Stimulated activated CD4-positive, alpha-beta T cell treated with anti-CD3 and anti-CD28 coated beads, Interleukin-1b, Interleukin-23, amount 100 ng/mL, for 4 hours (primary cell): ENCODE results near the gene LPAR6.

ENCODE experiments used
- DNase-seq, 2 donors: peaks; one replicate each; pipeline ENCODE4 v3.0.0-alpha.2; 2020; ENCODE audit warnings: low read depth in 2 of 2

LPAR6 gene

DNA sequence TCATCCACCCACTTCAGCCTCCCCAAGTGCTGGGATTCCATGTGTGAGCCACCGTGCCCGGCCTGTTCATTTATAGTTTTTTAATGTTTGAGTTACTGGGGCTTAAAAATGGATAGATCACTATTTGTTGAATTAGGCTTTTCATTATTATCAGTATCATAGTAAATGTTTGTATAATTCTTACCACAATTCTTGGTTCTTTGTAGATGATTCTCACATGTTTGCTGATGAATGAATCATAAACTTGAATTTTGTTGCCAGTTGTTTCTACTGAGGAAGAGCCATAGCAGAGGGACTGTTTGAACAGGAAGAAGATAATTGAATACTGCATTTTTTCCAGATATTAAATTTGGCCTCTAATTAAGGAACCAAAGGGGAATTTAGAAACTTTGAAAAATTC lies 2.6 kb upstream of the LPAR6 start:
- DNase-seq = no peak

GRCh38 chr13:48414501-48414900 lies 1.6 kb upstream of the LPAR6 start:
- no peak for DNase-seq

GRCh38 chr13:48411841-48412531 lies 927 bp downstream of the LPAR6 start:
- no peak for DNase-seq

- DNase-seq = no peak
These were observed 1.6 kb downstream of the LPAR6 start for GRCh38 chr13:48411147-48411794.

DNA sequence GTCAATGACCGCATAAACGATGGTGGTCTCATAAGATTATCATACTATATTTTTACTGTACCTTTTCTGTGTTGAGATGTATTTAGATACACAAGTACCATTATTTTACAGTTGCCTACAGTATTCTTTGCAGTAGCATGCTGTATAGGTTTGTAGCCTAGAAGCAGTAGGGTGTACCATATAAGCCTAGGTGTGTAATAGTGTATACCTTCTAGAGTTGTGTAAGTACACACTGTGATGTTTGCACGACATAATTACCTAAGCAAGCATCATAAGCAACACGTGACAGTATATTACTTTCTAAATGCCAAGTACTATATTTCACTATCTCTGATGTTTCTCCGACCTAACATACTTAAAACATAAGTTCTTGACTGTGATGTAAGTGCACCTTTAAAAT lies 2.7 kb downstream of the LPAR6 start:
- DNase-seq = no peak

DNA sequence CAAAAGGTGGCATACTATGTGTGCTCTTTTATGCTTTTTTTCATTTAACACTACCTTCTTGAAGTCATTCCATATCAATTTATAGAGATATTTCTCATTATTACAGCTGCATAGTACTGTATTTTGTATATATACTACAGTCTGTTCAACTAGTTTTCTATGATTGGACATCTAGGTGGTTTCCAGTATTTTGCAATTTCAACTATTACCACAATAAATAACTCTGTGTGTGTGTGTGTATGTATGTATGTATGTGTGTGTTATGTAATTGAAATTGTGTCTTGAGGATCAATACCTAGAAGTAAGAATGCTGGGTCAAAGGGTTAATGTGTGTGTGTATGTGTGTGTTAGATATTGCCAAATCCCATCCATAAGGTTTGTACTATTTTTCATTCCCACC lies 7.0 kb downstream of the LPAR6 start:
- no peak for DNase-seq

DNA sequence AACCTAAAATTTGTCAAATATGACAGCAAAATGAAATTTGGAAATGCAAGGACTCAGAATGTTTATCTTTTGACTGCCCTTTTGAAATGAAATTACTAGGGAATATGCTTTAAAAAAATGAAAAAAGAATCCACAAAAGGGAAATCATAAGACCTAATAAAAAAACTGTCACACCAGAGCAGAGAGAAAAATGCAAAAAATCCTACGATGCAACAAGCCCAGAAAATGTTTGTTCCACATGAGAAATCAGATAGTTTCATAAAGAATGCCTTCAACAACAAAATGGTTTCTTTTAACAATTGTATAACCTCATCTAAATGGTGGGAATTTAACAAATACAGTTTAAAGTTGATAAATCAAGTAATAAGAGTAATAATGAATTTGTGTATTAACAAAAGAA lies 8.0 kb downstream of the LPAR6 start:
- DNase-seq = no peak

DNA sequence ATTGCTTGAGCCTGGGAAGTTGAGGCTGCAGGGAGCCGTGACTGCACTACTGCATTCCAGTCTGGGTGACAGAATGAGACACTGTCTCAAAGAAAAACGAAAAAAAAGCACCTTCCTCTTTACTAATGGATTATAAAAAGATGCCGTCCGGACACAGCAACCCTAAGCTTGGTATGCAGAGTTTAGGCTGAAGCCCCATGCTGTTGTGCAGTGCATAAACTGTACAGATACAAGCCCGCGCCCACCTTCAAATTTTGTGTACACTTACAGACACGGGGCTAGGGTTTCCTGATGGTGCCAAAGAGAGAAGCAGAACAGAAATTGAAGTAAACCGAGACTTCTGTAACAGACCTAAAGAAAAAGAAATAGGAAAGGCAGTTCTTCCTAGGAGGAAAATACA lies 9.0 kb downstream of the LPAR6 start:
- no peak for DNase-seq

DNA sequence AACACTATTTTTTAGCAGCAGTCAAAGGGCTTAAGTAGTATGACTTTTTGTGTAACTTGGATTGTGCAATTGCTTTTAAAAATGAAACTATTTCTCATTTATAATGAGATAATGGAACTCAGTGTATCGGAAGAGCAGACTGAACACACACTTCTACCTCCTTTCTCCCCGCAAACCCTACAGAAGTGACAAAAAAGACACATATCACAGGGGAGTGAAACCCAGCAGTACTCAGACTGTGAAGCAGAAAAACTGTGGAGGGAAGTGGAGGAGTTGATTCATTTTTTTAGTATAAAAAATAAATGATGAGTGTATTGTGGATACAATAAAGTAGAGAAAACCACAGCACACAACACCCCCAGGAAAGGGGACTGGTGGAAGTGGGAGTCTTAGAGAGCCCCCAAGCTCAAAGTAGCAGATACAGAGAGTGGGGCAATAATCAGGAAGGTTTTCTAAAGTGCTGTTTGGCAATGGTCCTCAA lies 9.7 kb downstream of the LPAR6 start:
- DNase-seq = no peak

DNA sequence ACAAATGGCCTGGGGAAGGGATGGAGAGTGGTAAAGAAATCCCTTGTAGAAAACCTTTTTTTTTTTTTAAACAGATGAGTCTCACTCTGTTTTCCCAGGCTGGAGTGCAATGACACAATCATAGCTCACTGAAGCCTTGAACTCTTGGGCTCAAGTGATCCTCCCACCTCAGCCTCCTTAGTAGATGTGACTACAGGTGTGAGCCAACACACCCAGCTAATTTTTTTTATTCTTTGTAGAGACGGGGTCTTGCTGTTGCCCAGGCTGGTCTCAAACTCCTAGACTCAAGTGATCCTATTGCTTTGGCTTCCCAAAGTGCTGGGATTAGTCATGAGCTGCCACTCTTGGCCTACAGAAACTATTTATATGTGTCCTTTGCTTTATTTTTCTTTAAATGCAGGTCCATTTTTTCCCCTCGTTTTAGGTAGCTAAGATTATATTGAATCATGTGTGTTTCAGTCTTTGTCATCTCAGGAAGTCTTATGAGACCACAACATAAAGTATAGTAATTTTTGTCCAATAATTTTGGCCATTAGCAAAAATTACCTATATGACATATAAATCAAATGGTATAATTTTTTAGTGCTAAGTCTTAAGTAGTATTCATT lies 10.5 kb downstream of the LPAR6 start:
- DNase-seq = no peak

DNA sequence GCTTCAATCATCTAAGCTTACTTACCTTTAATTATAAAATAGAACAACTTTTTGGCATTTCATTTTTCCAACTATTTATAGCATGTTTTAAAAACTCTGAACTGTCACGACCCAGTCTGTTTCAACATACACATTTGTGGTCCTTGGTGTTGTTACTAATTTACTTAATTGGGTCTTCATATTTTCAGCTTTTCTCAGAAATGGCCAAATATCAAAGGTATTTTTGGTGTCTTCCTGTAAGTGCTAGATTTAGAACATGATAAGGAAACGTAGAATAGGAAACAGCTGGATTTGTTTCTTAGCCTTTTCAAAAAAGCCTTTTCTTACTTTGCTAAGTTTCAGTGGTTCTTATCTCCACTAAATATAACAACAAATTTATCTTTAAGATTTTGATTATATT lies 11.4 kb downstream of the LPAR6 start:
- no peak for DNase-seq

GRCh38 chr13:48400850-48401291 lies 12.0 kb downstream of the LPAR6 start:
- DNase-seq = no peak

GRCh38 chr13:48400090-48400694 lies 12.7 kb downstream of the LPAR6 start:
- no peak for DNase-seq

DNA sequence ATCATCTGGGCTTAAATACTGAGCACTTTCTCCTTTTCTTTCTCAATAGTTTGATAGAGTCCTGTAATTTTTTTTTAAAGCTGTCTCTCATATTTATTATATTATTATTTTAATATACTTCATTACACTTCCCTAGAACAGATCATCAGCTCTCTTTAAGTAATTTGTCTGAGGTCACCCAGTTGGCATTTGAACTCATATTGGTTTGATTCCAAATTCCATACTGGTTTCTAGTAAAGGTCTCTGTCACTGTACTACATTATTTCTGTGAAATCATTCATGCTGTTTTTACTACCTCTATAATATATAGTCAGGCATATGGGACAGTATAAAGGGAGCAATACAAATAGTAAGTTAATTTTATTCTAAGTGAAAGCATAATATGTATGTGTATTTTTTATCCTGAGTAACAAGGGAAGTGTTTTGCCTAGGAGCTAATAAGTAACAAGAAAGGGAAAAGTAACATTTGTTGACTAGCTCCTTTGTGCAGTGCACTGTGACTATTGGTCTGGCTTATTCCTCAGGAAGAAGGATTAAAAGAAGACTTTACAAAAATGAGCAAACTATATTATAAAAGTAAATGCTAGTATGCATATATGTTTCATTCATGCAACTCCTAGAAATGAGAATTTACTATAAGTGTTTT lies 14.3 kb downstream of the LPAR6 start:
- DNase-seq = no peak

DNA sequence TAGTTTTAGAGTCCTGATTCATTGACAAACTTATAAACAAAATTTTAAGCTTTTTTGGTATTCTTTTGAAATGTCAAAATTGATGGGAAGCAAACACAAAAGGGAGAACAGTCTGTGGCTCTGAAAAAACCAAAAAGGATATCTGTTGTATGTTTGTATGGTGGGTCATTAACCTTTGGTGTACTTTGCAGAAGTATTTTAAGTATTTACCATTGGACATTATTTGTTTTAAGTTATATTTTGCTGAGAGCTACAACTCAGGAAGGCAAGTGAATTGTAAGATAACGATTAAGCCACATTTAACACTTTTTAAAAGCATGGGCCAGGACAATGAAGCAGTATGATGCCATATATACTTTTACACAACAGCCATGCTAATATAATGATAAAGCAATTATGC lies 15.2 kb downstream of the LPAR6 start:
- DNase-seq = no peak

- DNase-seq = no peak
These were observed 19.2 kb downstream of the LPAR6 start for GRCh38 chr13:48393698-48394085.

GRCh38 chr13:48393030-48393697 lies 19.7 kb downstream of the LPAR6 start:
- DNase-seq = no peak

- no peak for DNase-seq
These were observed 21.7 kb downstream of the LPAR6 start for GRCh38 chr13:48391257-48391656.

- DNase-seq = no peak
These were observed 26.1 kb downstream of the LPAR6 start for GRCh38 chr13:48386816-48387215.

DNA sequence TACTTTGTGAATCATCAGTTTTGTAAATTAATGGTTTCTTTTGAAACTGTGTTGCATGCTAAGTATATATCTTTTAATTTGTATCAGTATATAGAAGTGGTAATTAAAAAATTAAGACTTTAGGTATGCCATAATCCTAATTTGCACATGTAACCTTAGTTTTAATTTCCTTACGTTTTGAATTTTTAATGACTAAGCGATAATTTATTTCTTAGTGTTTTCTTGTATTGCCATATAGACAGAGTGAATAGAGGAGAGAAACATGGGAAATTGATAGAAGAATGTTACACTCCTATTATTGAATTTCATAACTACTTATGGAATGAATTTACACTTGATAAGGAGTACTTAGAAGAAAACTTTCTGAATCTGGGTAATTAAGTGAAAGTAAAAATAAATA lies 29.5 kb downstream of the LPAR6 start:
- no peak for DNase-seq

DNA sequence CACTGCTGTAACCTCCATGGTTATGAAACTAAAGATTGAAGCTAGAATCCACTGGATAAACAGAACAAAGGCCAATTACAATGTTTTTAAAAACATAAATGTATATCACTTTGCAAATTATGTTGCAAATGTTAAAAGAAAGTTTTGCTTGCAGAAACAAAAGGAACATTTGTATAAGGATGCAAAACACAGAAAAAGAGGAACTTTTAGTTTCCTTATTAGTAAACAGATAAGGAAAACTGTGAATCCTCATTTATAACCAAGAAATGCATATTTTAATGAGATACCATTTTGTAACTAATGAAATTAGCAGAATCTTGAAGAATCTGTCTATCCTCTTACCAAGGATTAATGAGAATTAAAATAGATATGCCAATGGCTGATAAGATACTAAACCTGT lies 32.3 kb downstream of the LPAR6 start:
- DNase-seq = no peak

- no peak for DNase-seq
These were observed 35.1 kb downstream of the LPAR6 start for GRCh38 chr13:48377857-48378256.
